NCI-H128 (cell line): ENCODE measurements around the gene MEGF6.

ENCODE experiments used
- DNase-seq: peaks from one replicate; lab custom pipeline; 2025; ENCODE audit not compliant: unreplicated experiment; lab: John Stamatoyannopoulos, UW

MEGF6 gene

DNA sequence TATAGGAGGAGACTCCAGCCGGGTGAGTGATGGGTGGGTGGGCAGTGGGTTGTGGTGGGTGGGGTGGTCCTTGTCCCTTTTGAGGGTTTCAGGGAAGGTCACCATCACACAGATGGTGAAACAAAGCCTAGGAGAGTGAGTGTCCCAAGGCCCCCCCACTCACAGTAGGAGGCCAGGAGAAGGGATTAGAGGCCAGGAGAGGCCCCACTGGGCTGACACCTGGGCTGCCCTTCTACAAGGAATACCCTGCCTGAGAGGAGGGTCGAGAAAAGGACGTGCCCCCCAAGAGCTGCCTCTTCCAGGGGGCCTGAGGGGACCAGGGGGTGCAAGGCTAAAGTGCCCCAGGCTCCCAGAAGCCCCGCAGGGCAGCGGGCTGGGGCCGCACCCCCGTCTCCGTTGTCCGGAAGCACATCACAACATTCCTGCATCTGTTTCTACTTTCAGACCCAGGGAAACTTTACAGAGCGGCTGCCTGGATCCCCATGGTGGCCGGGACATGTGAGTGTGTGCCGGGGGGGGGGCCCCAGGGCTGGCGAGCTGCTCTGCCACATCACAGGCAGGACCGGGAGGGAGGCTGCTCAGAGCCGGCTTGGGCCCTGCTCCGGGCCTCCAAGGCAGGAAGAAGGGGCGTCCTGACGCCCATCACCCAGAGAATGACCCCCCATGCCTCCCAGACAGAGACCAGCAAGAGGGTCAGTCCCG lies 88.6 kb downstream of the MEGF6 start:
- no peak for DNase-seq

GRCh38 chr1:3522112-3522511 lies 89.2 kb downstream of the MEGF6 start:
- no peak for DNase-seq

DNA sequence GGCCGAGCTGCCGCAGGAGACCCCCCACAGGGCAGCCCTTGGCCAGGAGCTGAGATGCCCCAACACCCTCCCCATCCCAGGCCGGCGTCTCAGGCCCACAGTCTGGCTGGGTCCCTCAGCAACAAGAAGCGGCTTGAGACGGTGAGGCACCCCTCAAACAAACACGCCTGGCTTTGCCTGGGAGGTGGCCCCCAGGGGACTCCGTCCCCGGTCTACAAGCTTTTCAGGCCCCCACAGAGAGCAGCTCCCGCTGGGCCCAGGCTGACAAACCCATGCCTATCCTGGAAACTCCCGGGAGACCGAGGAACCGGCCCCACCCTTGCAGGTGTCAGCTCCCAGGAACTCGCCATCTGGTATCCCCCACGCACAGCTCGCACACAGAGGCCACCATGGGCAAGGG lies 89.9 kb downstream of the MEGF6 start:
- DNase-seq = no peak

DNA sequence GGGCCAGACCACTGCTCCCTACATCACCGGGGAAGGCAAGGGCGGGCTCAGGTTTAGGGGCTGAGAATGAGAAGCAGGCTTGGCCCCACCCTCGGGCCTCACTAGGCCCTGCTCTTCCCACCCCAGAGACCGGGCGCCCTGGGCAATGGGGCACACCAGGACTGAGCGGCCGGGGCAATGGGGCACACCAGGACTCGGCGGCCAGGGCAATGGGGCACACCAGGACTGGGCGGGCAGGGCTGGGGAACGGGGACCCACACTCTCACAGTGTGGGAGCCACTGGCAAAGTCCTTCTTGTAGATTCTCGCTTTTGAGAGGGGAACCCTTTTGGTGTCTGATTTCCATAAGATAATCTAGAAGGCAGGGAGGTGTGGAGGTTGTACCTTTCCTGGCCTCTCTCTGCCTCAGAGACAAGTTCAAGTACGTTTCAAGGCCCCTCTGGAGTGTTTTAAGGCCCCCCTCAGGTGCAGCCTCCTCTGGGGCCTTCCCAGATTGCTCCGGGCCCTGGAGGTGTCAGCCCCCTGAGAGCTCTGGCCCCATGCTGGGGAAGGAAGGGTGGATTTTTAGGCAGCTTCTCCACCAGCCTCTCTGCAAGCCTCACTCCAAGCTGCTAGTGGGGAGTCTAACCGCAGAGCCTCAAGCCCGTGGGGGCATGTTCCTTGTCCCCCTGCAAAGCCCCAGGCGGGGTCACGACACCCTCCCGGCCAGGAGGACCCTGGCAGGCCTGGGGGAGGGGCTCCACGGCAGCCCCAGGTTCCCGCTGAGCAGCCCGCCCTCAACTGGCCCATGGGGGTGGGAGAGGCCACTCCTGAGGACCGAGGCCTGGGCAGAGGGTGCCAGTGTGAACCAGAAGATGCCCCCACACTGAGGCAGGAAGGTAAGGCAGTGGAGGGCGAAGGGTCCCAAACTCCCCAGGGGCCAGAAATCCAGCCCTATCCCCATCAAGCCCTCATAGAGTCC lies 90.6 kb downstream of the MEGF6 start:
- DNase-seq = no peak

GRCh38 chr1:3519301-3519885 lies 91.9 kb downstream of the MEGF6 start:
- no peak for DNase-seq

GRCh38 chr1:3518756-3519155 lies 92.6 kb downstream of the MEGF6 start:
- DNase-seq = no peak

- DNase-seq = no peak
Measured at GRCh38 chr1:3518256-3518655, 93.1 kb downstream of the MEGF6 start.

- no peak for DNase-seq
Measured at GRCh38 chr1:3516911-3517675, 94.2 kb downstream of the MEGF6 start.

DNA sequence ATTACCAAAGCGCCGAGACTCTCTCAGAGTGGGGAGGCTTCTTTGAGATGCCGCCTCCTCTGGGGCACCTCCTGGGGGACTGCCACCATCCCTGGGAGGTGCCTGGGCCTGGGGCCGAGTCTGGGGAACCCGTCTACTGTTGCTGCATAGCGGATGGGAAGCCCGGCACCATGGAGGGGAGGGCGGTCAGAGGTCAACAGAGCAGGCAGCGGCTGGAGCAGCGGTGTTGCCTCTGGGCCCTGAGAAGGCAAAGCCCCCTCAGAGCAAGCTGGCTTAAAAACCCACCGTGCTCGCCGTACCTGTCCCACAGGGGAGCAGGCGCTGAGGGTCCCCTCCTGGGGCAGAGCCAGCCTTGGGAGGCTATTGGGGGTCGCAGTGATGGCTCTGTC lies 94.8 kb downstream of the MEGF6 start:
- no peak for DNase-seq

GRCh38 chr1:3515774-3516480 lies 95.4 kb downstream of the MEGF6 start:
- DNase-seq = peak; percentile 18

DNA sequence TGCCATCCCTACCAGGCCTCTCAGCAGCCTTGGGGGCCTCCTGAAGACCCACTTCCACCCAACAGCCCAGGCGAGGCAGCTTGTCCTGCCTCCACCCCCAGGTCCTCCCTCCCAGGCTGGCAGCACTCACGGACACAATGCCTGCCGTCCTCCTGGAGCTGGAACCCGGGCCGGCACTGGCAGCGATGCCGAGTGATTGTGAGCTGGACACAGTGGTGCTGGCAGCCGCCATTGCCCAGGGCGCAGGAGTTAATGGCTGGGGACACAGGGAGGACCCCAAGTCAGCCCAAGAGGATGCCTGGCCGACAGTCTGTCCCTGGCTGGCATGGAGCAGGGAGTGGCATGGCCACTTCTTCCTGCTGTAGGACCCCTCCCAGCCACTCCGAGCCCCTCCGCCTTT lies 96.0 kb downstream of the MEGF6 start:
- no peak for DNase-seq

GRCh38 chr1:3514404-3514803 lies 96.9 kb downstream of the MEGF6 start:
- DNase-seq = no peak

DNA sequence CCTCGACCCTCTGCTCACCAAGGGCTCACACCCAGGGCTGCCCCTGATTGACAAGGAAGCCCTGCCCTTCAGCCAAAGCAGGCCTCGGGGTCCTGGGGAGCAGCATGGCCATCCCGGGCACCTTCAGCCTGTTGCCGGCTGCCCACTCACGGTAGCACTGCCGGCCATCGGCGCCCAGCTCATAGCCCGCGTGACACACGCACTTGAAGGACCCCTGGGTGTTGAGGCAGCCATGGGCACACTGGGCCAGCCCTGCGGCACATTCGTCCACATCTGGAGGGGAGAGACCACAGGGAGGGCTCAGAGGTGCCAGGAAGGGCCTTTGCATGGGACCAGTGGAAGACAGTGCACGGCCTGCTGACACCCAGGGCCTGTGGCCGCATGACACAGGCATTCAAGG lies 99.5 kb downstream of the MEGF6 start:
- no peak for DNase-seq

DNA sequence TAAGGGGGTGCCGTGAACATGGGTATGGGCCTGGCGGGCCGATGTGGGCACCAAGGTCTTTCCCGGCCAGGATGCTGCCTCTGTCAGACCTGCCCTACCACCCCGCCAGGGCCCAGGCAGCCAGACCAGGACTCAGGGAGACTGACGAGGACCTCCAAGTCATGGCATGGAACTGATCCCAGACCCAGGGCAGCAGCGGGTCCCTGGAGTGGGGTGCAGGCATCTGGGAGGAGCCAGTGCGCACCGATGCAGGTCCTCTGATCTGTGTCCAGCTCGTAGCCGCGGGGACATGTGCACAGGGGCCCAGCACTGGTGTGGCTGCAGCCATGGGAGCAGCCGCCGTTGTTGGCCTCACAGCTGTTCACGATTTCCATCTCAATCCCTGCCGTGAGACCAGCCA lies 100.0 kb downstream of the MEGF6 start:
- no peak for DNase-seq

GRCh38 chr1:3510956-3511250 lies 100.4 kb downstream of the MEGF6 start:
- no peak for DNase-seq

- DNase-seq = no peak
Measured at GRCh38 chr1:3510136-3510955, 101.0 kb downstream of the MEGF6 start.

- no peak for DNase-seq
Measured at GRCh38 chr1:3509721-3510120, 101.6 kb downstream of the MEGF6 start.

DNA sequence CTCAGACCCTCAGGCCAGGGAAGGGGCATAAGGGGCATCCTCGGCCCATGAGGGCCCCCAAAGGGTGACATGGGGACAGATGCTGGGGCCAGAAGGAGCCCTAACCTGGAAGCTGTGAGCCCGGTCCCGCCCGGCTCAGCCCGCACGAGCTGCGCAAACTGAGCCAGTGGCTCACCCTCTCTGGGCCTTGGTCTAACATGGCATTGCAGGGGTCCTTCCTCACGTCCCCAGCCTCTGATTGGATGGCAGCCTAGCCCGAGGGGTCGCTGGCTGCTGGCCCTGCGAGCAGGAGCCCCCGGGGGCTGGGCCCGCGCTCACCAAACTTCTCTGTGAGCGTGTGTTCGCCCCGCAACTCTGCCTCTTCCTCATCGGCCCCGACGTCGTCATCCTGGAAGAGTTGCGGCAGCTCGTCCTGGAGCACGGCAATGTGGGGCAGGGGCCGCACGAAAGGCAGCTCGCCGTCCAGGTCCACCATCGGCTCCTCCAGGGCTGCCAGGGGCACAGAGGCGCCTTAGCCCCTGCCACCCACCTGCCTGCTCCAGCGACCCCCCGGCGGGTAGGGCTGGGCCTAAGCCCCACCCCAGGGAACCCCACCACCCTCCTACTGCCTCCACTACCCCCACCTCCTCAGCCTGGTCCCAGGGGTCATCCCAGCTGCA lies 102.4 kb downstream of the MEGF6 start:
- DNase-seq = no peak

DNA sequence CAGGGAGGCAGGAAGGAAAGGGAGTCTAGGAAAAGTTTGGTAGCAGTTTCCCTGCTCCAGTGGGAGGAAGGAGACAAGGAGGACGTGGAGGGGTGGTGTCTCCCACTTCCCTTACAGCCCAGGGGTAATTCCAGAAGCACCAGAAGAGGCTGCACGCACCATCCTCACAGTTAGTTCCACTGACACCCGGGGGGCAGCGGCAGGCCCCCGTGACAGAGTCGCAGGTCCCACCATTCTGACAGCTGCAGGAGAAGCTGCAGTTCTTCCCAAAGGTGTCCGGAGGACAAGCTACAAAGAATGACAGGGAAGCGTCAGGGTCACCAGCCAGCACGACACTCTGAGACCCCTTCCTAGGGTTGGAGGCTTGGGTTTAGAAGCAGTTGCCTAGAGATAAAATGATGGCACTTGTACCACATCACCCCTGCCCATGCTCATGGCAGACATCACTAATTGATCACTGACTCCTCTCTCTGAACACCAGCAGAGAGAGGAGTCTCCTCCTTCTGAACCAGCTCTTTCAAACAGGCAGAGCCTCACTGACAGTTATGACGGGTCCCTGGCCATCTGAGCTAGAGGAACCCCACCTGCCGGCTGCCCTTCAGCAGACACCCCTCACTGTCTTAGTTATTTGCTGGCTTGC lies 103.6 kb downstream of the MEGF6 start:
- no peak for DNase-seq
